NCI-H1417 treated with DMSO at 0.1 percent for 48 hours (cell line): ENCODE data around the gene QSOX2.
"Not testable (repeated sequence)": the region's sequence is repeated elsewhere in the genome, so short reads cannot be mapped to it uniquely, and the experiment has no call there.

ENCODE experiments used
- DNase-seq: peaks from one replicate; lab custom pipeline; 2025; lab: John Stamatoyannopoulos, UW

Gene QSOX2

GRCh38 chr9:136236471-136237410, 8.9 kb downstream of the QSOX2 start:
- DNase-seq: not testable (repeated sequence)

GRCh38 chr9:136235709-136236455, 9.7 kb downstream of the QSOX2 start:
- DNase-seq: no peak

GRCh38 chr9:136235171-136235570, 10.4 kb downstream of the QSOX2 start:
- no peak for DNase-seq

GRCh38 chr9:136234597-136234996, 11.0 kb downstream of the QSOX2 start:
- DNase-seq: no peak

- DNase-seq: no peak
These were observed 11.7 kb downstream of the QSOX2 start for GRCh38 chr9:136233868-136234267.

- no peak for DNase-seq
These were observed 12.2 kb downstream of the QSOX2 start for GRCh38 chr9:136233411-136233810.

- DNase-seq: no peak
These were observed 12.6 kb downstream of the QSOX2 start for GRCh38 chr9:136232969-136233368.

- DNase-seq: no peak
These were observed 13.9 kb downstream of the QSOX2 start for GRCh38 chr9:136231478-136232297.

GRCh38 chr9:136230773-136231172, 14.8 kb downstream of the QSOX2 start:
- DNase-seq: no peak

- DNase-seq: no peak
These were observed 15.2 kb downstream of the QSOX2 start for GRCh38 chr9:136230365-136230764.

- DNase-seq: no peak
These were observed 16.2 kb downstream of the QSOX2 start for GRCh38 chr9:136229096-136230065.

GRCh38 chr9:136228107-136228875, 17.3 kb downstream of the QSOX2 start:
- DNase-seq: no peak

- no peak for DNase-seq
These were observed 18.8 kb downstream of the QSOX2 start for GRCh38 chr9:136226680-136227407.

- DNase-seq: no peak
These were observed 19.6 kb downstream of the QSOX2 start for GRCh38 chr9:136225748-136226679.

GRCh38 chr9:136225366-136225747, 20.3 kb downstream of the QSOX2 start:
- DNase-seq: no peak

GRCh38 chr9:136223871-136224640, 21.6 kb downstream of the QSOX2 start:
- DNase-seq: no peak

- no peak for DNase-seq
These were observed 22.7 kb downstream of the QSOX2 start for GRCh38 chr9:136222906-136223285.
